AG04450 (cell line): ENCODE data around the gene ARFGEF3. TPM values are rescaled to one million over a fixed set of nuclear protein-coding genes. Genes with fewer than 3 reads are reported as not detected.

Source experiments
- CTCF ChIA-PET: fragments of 300-600, 350-600 bp; formaldehyde crosslinking; extraction: SDS; loops from one replicate; lab custom pipeline; 2022; ENCODE audit warnings: antibody characterized with exemption, inconsistent platforms; lab: Charles Lee
- POLR2A ChIA-PET: fragments of 350-600 bp; formaldehyde crosslinking; extraction: SDS; loops from one replicate; lab custom pipeline; 2021; ENCODE audit warnings: antibody characterized with exemption, inconsistent platforms; lab: Yijun Ruan, JAX
- DNase-seq: peaks from one replicate; pipeline ENCODE4 v3.0.0-alpha.2; 2011; ENCODE audit warnings: low read depth, low spot score
- H3K27ac ChIP-seq: one replicate; pipeline ENCODE4 v1.5.1; 2012; ENCODE audit warnings: low read depth, low read length, control low read depth
- H3K27me3 ChIP-seq: one replicate; pipeline ENCODE4 v1.6.0; 2012; ENCODE audit warnings: low read length; ENCODE audit not compliant: control insufficient read depth, insufficient read depth
- H3K4me3 ChIP-seq: 2 replicates; pipeline ENCODE4 v1.5.1; 2011; ENCODE audit warnings: mild to moderate bottlenecking, low read depth, low read length, control low read depth
- H3K9me3 ChIP-seq: 2 replicates; pipeline ENCODE4 v1.5.1; 2012; ENCODE audit warnings: low read length; ENCODE audit not compliant: control insufficient read depth, insufficient read depth
- polyA plus RNA-seq: library from polyadenylated mRNA; depleted of rRNA; stranded (reverse); fragments of >200 nt; gene quantifications from 2 replicates; pipeline ENCODE4 v1.2.3, GENCODE V29; 2011
- TF ChIP-seq, protein P1 (sequence below): IDR thresholded peaks from 2 replicates; pipeline ENCODE4 v1.5.1; 2011; ENCODE audit warnings: low read depth, low read length, control low read depth, inconsistent platforms

The ARFGEF3 gene
- polyA plus RNA-seq, 1 experiment, result 0.02 TPM

DNA sequence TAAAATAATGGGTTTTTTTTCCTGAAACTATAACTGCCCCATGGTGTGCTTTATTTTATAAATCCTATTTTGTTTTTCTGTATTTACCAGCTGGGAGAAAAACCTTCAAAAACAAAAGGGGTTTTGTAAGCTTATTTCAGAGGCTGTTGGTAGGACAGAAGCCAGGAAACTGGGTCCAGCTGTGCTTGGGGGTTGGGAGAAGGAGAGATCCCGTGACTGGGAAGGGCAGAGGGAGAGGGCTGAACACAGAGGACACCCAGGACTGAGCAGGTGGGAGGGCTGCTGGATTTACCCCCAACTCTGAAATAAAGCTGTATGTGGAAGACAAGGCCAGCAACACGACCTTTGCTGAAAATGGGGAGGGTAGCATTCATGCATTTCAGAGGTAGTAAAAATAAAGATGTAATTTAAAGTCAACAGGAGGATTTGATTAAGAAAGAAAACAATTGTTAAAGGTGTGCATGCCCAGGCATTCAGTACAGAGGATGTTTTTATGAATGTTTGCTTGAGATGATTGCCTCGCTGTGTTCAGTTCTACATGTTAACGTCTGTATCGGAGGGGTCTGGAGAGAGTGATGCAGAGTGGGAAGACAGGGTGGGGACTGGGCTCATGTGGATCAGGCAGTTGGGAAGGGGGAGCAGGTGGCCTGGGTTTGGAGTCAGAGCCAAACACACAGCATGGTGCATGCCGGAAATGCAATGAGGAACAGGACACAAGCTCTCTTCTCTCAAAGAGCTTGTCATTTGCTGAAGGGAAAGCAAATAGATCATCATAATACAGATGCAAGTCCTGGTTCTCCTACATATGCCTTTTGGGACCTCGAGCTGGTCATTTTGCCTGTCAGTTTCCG lies 21.4 kb downstream of the ARFGEF3 start:
- CTCF ChIA-PET, result interaction anchor here (1.2 kb wide), 1 partner anchor 180 kb away, joined by 3 read pairs; no protein-coding TSS in a partner anchor
- POLR2A ChIA-PET, result no interaction called here
- no peaks in the 10 kb centered on the region for H3K9me3 ChIP-seq

DNA sequence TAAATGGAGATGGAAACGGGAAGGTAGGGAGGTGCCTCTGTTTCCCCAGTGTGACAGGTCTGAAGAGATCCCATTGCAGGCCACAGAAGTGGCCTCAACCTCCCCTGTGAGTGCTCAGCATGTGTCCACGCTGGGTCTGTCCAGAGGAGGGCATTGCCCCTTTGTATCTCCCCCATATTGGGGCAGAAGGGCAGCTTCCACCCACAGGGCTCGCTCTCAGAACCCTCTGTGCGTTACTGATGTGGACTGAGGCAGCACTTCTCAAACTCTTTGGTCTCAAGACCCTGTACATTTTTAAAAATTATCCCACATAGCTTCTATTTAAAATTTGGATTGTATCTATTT lies 22.0 kb downstream of the ARFGEF3 start:
- no peak for DNase-seq
- Histone ChIP-seq H3K27me3 (peaks cover 6% of the 10 kb centered on the region), H3K4me3 (no peak overlapping the region), H3K9me3 (no peaks in the 10 kb centered on the region), H3K27ac (no peak overlapping the region)
- TF ChIP-seq, protein P1, sequence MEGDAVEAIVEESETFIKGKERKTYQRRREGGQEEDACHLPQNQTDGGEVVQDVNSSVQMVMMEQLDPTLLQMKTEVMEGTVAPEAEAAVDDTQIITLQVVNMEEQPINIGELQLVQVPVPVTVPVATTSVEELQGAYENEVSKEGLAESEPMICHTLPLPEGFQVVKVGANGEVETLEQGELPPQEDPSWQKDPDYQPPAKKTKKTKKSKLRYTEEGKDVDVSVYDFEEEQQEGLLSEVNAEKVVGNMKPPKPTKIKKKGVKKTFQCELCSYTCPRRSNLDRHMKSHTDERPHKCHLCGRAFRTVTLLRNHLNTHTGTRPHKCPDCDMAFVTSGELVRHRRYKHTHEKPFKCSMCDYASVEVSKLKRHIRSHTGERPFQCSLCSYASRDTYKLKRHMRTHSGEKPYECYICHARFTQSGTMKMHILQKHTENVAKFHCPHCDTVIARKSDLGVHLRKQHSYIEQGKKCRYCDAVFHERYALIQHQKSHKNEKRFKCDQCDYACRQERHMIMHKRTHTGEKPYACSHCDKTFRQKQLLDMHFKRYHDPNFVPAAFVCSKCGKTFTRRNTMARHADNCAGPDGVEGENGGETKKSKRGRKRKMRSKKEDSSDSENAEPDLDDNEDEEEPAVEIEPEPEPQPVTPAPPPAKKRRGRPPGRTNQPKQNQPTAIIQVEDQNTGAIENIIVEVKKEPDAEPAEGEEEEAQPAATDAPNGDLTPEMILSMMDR, result no peak
- POLR2A ChIA-PET, result no interaction called here
- CTCF ChIA-PET, result interaction anchor here (1.2 kb wide), 1 partner anchor 180 kb away, joined by 3 read pairs; no protein-coding TSS in a partner anchor

More for the DNA sequence above, 21.4 kb downstream of the ARFGEF3 start:
- Histone ChIP-seq H3K27me3 (peaks cover 6% of the 10 kb centered on the region), H3K27ac (no peak overlapping the region), H3K4me3 (no peak overlapping the region)
- no peak for DNase-seq
- TF ChIP-seq, protein P1, result no peak

DNA sequence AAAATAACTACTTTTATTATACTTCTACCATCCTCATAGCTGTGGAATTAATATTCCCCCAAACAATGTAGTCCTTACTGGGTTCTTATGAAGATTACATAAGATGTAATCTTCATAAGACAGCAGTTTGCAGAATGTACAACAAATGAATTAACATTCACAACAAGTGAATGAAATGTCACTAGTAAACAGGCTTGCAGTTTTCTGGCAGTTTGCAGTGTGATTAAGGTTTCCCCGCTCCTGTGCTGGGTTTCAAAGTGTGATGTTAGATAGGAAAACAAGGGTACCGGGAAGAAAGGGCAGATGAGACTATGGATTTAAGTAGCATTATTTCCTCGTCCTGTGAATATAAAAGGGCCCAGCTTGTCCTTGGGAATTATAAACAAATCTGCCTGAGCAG lies 22.5 kb downstream of the ARFGEF3 start:
- no peak overlapping the region for H3K27ac ChIP-seq
- POLR2A ChIA-PET, result no interaction called here
- no peak for DNase-seq
- H3K4me3 ChIP-seq, result no peak overlapping the region
- TF ChIP-seq, protein P1, result no peak
- CTCF ChIA-PET, result interaction anchor here (1.2 kb wide), 1 partner anchor 181 kb away, joined by 3 read pairs; no protein-coding TSS in a partner anchor
- H3K27me3 ChIP-seq, result peaks cover 6% of the 10 kb centered on the region
- H3K9me3 ChIP-seq, result no peaks in the 10 kb centered on the region

DNA sequence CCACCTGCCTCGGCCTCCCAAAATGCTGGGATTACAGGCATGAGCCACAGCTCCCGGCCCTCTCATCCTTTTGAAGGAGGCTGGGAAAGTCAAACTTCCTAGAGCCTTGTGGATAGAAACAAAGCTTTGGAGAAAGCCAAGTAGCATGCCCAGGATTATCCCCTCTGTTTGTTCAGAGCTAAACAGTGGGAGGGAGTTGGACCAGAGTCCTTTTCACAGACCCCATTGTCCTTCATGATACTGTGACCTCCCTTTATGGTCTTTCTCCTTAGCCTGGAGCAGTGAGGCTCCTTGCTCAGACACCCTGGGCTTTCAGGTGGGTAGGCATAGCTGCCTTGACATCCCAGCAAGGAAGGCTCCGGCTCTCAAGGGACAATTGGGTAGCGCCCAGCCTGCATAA lies 25.4 kb downstream of the ARFGEF3 start:
- H3K27me3 ChIP-seq, result peaks cover 6% of the 10 kb centered on the region
- H3K27ac ChIP-seq, result no peak overlapping the region
- no peak overlapping the region for H3K4me3 ChIP-seq
- TF ChIP-seq, protein P1, result no peak
- ChIA-PET CTCF (no interaction called here), POLR2A (no interaction called here)
- no peaks in the 10 kb centered on the region for H3K9me3 ChIP-seq
- DNase-seq, result no peak

DNA sequence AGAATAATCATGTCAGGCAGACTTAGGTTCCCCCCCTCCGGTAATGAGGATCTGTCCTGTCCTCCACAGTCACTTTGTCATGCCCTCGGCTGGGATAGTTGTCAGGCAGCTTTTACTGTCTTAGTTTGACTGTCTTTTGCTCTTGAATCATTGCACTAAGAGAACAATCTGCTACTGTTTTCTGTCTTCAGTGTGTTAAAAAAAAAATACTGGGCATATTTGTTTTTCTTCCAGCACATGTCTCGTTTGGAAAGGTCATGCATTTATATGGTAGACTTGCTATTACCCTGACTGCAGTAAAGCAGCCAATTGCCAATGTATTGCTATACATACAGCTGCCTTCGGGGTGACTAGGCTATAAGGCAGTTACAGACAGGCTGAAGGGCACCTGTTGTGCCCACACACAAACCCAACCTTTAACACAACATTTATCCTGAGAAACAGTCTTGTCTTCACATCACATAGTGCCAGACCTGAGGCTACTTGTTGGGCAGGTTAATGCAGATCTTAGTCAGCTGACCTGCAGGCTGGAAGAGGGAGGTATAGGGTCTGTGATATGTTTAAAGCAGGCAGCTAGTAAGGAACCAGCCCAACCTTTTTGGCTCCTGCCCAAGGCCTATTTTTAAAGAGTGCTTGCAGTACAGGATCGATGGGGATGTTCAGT lies 26.7 kb downstream of the ARFGEF3 start:
- TF ChIP-seq, protein P1, result no peak
- Histone ChIP-seq H3K27me3 (peaks cover 6% of the 10 kb centered on the region), H3K27ac (no peak overlapping the region), H3K9me3 (no peaks in the 10 kb centered on the region), H3K4me3 (no peak overlapping the region)
- POLR2A ChIA-PET, result no interaction called here
- CTCF ChIA-PET, result no interaction called here
- DNase-seq, result no peak
